SK-N-SH treated with all-trans-retinoic acid at 6 μM for 48 hours (cell line): Measurements from ENCODE around the gene WNK2.

ENCODE experiments used
- RARB ChIP-seq: fragments of 250-450 bp; sonication (Bioruptor Pico); IDR thresholded peaks from 2 replicates; pipeline ENCODE4 v1.8.0; 2021; ENCODE audit warnings: mild to moderate bottlenecking, moderate library complexity
- ZFP3 ChIP-seq: fragments of 250-450 bp; sonication (Bioruptor Pico); IDR thresholded peaks from 2 replicates; pipeline ENCODE4 v1.5.0; 2020; ENCODE audit warnings: mild to moderate bottlenecking, moderate library complexity
- ZNF70 ChIP-seq: fragments of 450-650 bp; formaldehyde crosslinking; IDR thresholded peaks from 2 replicates; pipeline ENCODE4 v1.5.0; 2020; ENCODE audit warnings: mild to moderate bottlenecking, moderate library complexity
- TF ChIP-seq, protein P1 (sequence below): fragments of 250-450 bp; sonication (Bioruptor Pico); IDR thresholded peaks from 2 replicates; pipeline ENCODE4 v1.8.0; 2020; ENCODE audit warnings: mild to moderate bottlenecking, moderate library complexity, borderline replicate concordance

DNA sequence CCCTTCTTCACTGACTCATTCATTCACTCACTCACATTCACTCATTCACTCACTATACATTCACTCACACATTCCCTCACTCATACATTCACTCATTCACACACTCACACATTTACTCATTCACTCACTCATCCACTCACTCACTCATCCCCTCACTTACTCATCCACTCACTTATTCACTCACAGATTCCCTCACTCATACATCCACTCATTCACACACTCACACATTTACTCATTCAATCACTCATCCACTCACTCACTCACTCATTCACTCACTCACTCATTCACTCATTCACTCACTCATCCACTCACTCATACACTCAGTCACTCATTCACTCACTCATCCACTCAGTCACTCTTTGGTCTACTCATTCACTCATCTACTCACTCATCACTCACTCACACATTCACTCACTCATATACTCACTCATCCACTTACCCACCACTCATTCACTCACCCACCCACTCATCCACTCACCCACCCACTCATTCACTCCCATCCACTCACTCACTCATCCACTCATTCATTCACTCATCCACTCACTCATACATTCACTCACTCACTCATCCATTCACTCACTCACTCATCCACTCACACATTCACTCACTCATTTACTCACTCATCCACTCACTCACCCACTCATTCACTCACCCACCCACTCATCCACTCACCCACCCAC, 27.2 kb downstream of the WNK2 start:
- TF ChIP-seq ZFP3 (no peak), RARB (no peak), ZNF70 (CRISPR knock-in tag) (no peak)
- TF ChIP-seq, protein P1, sequence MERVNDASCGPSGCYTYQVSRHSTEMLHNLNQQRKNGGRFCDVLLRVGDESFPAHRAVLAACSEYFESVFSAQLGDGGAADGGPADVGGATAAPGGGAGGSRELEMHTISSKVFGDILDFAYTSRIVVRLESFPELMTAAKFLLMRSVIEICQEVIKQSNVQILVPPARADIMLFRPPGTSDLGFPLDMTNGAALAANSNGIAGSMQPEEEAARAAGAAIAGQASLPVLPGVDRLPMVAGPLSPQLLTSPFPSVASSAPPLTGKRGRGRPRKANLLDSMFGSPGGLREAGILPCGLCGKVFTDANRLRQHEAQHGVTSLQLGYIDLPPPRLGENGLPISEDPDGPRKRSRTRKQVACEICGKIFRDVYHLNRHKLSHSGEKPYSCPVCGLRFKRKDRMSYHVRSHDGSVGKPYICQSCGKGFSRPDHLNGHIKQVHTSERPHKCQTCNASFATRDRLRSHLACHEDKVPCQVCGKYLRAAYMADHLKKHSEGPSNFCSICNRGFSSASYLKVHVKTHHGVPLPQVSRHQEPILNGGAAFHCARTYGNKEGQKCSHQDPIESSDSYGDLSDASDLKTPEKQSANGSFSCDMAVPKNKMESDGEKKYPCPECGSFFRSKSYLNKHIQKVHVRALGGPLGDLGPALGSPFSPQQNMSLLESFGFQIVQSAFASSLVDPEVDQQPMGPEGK, result no peak
